HCT116 (cell line): ENCODE results near the gene NNAT. TPM values are rescaled to one million over a fixed set of nuclear protein-coding genes. Genes with fewer than 3 reads are reported as not detected.

Experiments used
- ATAC-seq: fragments of 200-7000 bp; cut with Tn5 transposase; 2 replicates; pipeline ENCODE4 v1.9.1; 2020; ENCODE audit warnings: mild to moderate bottlenecking, moderate library complexity
- BruUV-seq: library from RNA; stranded (reverse); fragments of 400-500 nt; replicated peaks from 2 replicates; lab custom pipeline; 2021; lab: Mats Ljungman, UMichigan
- CTCF ChIA-PET: fragments of 300-600 bp; sonication (Branson Sonifier 250); formaldehyde crosslinking; loops from one replicate; lab custom pipeline; 2021; ENCODE audit warnings: antibody characterized with exemption; lab: Charles Lee
- POLR2A ChIA-PET: fragments of 300-600, 350-600 bp; sonication (Branson Sonifier 250); formaldehyde crosslinking; loops from one replicate; lab custom pipeline; 2021; ENCODE audit warnings: antibody characterized with exemption; lab: Charles Lee
- RAD21 ChIA-PET, 2 experiments: fragments of 300-600 bp; sonication (Branson Sonifier 250); formaldehyde crosslinking; loops; one replicate each; lab custom pipeline; 2023; ENCODE audit warnings: low total read pairs in 2 of 2; ENCODE audit not compliant: uncharacterized antibody in 2 of 2, unreplicated experiment in 2 of 2, low non-redundant PET in 1 of 2; lab: Charles Lee
- DNase-seq: peaks from one replicate; pipeline ENCODE4 v3.0.0-alpha.2; 2010; ENCODE audit warnings: low read depth, low spot score
- H2AFZ ChIP-seq: fragments of 200-600 bp; shearing (Covaris generic), sonication (generic); 2 replicates; pipeline ENCODE4 v1.6.1; 2017; ENCODE audit warnings: low read depth, mixed run types, mixed read lengths, antibody characterized with exemption, low read length; ENCODE audit not compliant: poor library complexity, severe bottlenecking
- H3K27ac ChIP-seq: 2 replicates; pipeline ENCODE4 v1.5.1; 2012; ENCODE audit warnings: low read depth, low read length
- H3K27me3 ChIP-seq: fragments of 200-600 bp; sonication (generic); 2 replicates; pipeline ENCODE4 v1.6.1; 2016; ENCODE audit warnings: mixed run types, low read length, mixed read lengths; ENCODE audit not compliant: insufficient read depth
- H3K36me3 ChIP-seq, 2 experiments: fragments of 200-500 bp in 1 of 2; fragments of 200-600 bp in 1 of 2; sonication (Bioruptor generic) in 1 of 2; sonication (generic) in 1 of 2; 2 replicates each; pipeline versions ENCODE4 v1.5.1 to v1.6.1; 2014 to 2016; ENCODE audit warnings: low read length in 2 of 2, inconsistent platforms in 1 of 2, mixed read lengths in 1 of 2, mixed run types in 1 of 2; ENCODE audit not compliant: insufficient read depth in 2 of 2, control insufficient read depth in 1 of 2
- H3K4me1 ChIP-seq, 2 experiments: fragments of 200-600 bp in 1 of 2; sonication (generic) in 1 of 2; 2 replicates each; pipeline versions ENCODE4 v1.5.1 to v1.6.1; 2012 to 2017; ENCODE audit warnings: low read length in 2 of 2, inconsistent platforms in 1 of 2, mild to moderate bottlenecking in 1 of 2, mixed read lengths in 1 of 2, mixed run types in 1 of 2, moderate library complexity in 1 of 2; ENCODE audit not compliant: insufficient read depth in 2 of 2, control insufficient read depth in 1 of 2
- H3K4me2 ChIP-seq: fragments of 200-600 bp; sonication (generic); 2 replicates; pipeline ENCODE4 v1.6.1; 2017; ENCODE audit warnings: mixed run types, low read length, mixed read lengths
- H3K4me3 ChIP-seq, 2 experiments: fragments of 200-600 bp in 1 of 2; sonication (generic) in 1 of 2; replicated peaks in 1 of 2; 2 replicates each; pipeline ENCODE4 v1.5.1; 2011 to 2016; ENCODE audit warnings: low read length in 2 of 2, control low read depth in 1 of 2, low read depth in 1 of 2, mild to moderate bottlenecking in 1 of 2, mixed read lengths in 1 of 2, mixed run types in 1 of 2
- H3K79me2 ChIP-seq: fragments of 200-600 bp; sonication (generic); 2 replicates; pipeline ENCODE4 v1.6.1; 2017; ENCODE audit warnings: mild to moderate bottlenecking, mixed run types, low read length, moderate library complexity, mixed read lengths; ENCODE audit not compliant: insufficient read depth
- H3K9ac ChIP-seq: fragments of 200-600 bp; sonication (generic); 2 replicates; pipeline ENCODE4 v1.6.1; 2016; ENCODE audit warnings: low read length, mixed read lengths
- H3K9me2 ChIP-seq: fragments of 200-600 bp; sonication (generic), shearing (Covaris generic); 2 replicates; pipeline ENCODE4 v1.6.1; 2017; ENCODE audit warnings: mixed run types, mild to moderate bottlenecking, moderate library complexity; ENCODE audit not compliant: insufficient read depth
- H3K9me3 ChIP-seq, 2 experiments: fragments of 200-500 bp in 1 of 2; fragments of 200-600 bp in 1 of 2; sonication (Bioruptor generic) in 1 of 2; sonication (generic) in 1 of 2; 2 replicates each; pipeline ENCODE4 v1.6.1; 2014 to 2017; ENCODE audit warnings: low read length in 2 of 2, mixed read lengths in 2 of 2, inconsistent platforms in 1 of 2, low read depth in 1 of 2, mild to moderate bottlenecking in 1 of 2, mixed run types in 1 of 2, moderate library complexity in 1 of 2; ENCODE audit not compliant: control insufficient read depth in 1 of 2, insufficient read depth in 1 of 2
- H4K20me1 ChIP-seq: fragments of 200-600 bp; sonication (generic), shearing (Covaris generic); 2 replicates; pipeline ENCODE4 v1.6.1; 2017; ENCODE audit warnings: mixed run types, mild to moderate bottlenecking, moderate library complexity; ENCODE audit not compliant: insufficient read depth
- CBX3 ChIP-seq: IDR thresholded peaks from 2 replicates; pipeline ENCODE4 v1.6.1; 2012; ENCODE audit warnings: low read depth
- CEBPB ChIP-seq: IDR thresholded peaks from 2 replicates; pipeline ENCODE4 v1.6.1; 2012; ENCODE audit warnings: low read depth
- EGR1 ChIP-seq: IDR thresholded peaks from 2 replicates; pipeline ENCODE4 v1.6.1; 2012; ENCODE audit warnings: low read depth
- ELF1 ChIP-seq: IDR thresholded peaks from 2 replicates; pipeline ENCODE4 v1.6.1; 2012; ENCODE audit warnings: low read depth, borderline replicate concordance
- EZH2 ChIP-seq: fragments of 200-600 bp; sonication (generic); IDR thresholded peaks from 2 replicates; pipeline ENCODE4 v1.6.1; 2017; ENCODE audit warnings: antibody characterized with exemption, mixed run types
- RAD21 ChIP-seq: IDR thresholded peaks from 2 replicates; pipeline ENCODE4 v1.6.1; 2012; ENCODE audit warnings: low read depth, mild to moderate bottlenecking
- SIN3A ChIP-seq: IDR thresholded peaks from 2 replicates; pipeline ENCODE4 v1.6.1; 2012; ENCODE audit warnings: low read depth
- SP1 ChIP-seq: IDR thresholded peaks from 2 replicates; pipeline ENCODE4 v1.6.1; 2012; ENCODE audit warnings: low read depth
- SRF ChIP-seq: IDR thresholded peaks from 2 replicates; pipeline ENCODE4 v1.6.1; 2012; ENCODE audit warnings: low read depth
- TCF7L2 ChIP-seq: IDR thresholded peaks from 2 replicates; pipeline ENCODE4 v1.7.0; 2011; ENCODE audit warnings: borderline replicate concordance, inconsistent platforms; ENCODE audit not compliant: insufficient read depth, insufficient read length; ENCODE audit errors: extremely low read depth
- ZNF274 ChIP-seq: fragments of 200-500 bp; sonication (Bioruptor generic); IDR thresholded peaks from 2 replicates; pipeline ENCODE4 v1.6.1; 2014; ENCODE audit warnings: mild to moderate bottlenecking, low read depth, low read length, inconsistent platforms
- intact Hi-C: fragments of 100-400 bp; cut with micrococcal nuclease; formaldehyde crosslinking; loops from 2 replicates; pipeline ENCODE4 v1.10.0; 2022
- total RNA-seq: library from RNA; stranded (reverse); gene quantifications from one replicate; pipeline ENCODE4 v1.2.1, GENCODE V29; 2021; ENCODE audit not compliant: unreplicated experiment
- TF ChIP-seq, protein P1 (sequence below): IDR thresholded peaks from 2 replicates; pipeline ENCODE4 v1.6.1; 2012; ENCODE audit warnings: low read depth
- TF ChIP-seq, protein P2 (sequence below): IDR thresholded peaks from 2 replicates; pipeline ENCODE4 v1.6.1; 2011; ENCODE audit warnings: mild to moderate bottlenecking, low read length, moderate library complexity; ENCODE audit not compliant: insufficient replicate concordance; ENCODE audit errors: extremely low read depth
- TF ChIP-seq, protein P3 (sequence below): IDR thresholded peaks from 2 replicates; pipeline ENCODE4 v1.6.1; 2012
- TF ChIP-seq, protein P4 (sequence below): IDR thresholded peaks from 2 replicates; pipeline ENCODE4 v1.6.1; 2012

Gene NNAT
- total RNA-seq, 1 experiment from 2014 or later, result not detected

DNA sequence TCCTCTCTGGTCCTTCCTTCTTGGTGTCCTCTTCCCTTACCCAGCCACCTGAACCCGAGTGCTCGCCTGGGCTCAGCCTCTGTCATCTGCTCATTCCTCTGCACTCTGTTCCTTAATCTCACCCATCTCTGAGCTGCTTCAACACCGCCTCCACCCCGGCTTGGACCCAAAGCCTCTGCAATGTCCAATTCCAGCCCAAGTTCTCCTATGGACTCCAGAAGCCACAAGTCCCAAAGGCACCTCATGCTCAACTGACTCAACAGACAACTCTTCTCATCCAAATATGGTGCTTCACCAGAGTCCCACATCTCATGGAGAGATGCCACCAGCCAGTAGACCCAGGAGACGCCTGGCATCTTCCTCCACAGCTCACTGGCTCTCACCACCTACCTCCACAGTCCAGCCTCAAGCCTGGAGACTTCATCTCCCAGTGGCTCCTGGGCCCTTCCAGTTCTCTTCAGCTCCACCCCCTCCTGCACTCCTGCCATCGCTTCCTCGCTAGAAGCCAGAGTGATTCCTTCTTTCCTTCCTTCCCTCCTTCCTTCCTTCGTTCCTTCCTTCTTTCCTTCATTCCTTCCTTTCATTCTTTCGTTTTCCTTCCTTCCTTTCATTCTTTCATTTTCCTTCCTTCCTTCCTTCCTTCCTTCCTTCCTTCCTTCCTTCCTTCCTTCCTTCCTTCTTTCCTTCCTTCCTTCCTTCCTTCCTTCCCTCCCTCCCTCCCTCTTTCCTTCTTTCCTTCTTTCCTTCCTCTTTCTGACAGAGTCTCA, 40.9 kb upstream of the NNAT start:
- no peak overlapping the region for H3K27ac ChIP-seq
- intact Hi-C loops, result no loop called here
- RAD21 ChIA-PET, result no interaction called here
- no peak overlapping the region for H3K9ac ChIP-seq
- CTCF ChIA-PET, result no interaction called here
- H3K4me3 ChIP-seq, result no peak overlapping the region
- H3K4me2 ChIP-seq, result no peak overlapping the region
- H2AFZ ChIP-seq, result no peak overlapping the region
- H3K27me3 ChIP-seq, result peaks cover 89% of the 10 kb centered on the region
- H4K20me1 ChIP-seq, result no peaks in the 10 kb centered on the region
- no peaks in the 10 kb centered on the region for H3K79me2 ChIP-seq
- POLR2A ChIA-PET, result no interaction called here
- TF ChIP-seq EGR1 (no peak), SRF (no peak)
- DNase-seq (no peak), ATAC-seq (no peak)
- H3K36me3 ChIP-seq, result no peaks in the 10 kb centered on the region
- H3K9me2 ChIP-seq, result no peaks in the 10 kb centered on the region
- H3K4me1 ChIP-seq, result no peaks in the 10 kb centered on the region
- BruUV-seq, result no TSS peak
- H3K9me3 ChIP-seq, result no peaks in the 10 kb centered on the region

DNA sequence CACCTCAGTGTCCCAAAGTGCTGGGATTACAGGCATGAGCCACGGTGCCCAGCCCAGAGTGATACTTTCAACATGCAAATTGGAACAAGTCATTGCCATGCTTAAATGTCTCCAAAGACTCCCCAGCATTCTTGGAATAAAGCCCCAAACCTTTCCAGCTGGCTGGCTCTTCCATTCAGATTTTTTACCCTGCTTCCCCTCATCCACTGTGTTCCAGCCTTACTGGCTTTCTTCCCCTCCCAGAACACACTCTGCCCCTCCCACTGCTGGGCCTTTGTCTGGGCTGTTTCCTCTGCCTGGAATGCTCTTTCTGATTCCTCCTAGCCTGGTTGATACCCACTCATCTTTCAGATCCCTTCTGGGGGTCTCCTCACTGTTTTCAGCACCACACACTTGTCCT, 40.1 kb upstream of the NNAT start:
- BruUV-seq, result no TSS peak
- intact Hi-C loops, result no loop called here
- no peaks in the 10 kb centered on the region for H3K36me3 ChIP-seq
- DNase-seq (no peak), ATAC-seq (no peak)
- H3K9me2 ChIP-seq, result no peaks in the 10 kb centered on the region
- H3K9me3 ChIP-seq, result no peaks in the 10 kb centered on the region
- no peak overlapping the region for H2AFZ ChIP-seq
- no peaks in the 10 kb centered on the region for H3K4me1 ChIP-seq
- H3K9ac ChIP-seq, result no peak overlapping the region
- POLR2A ChIA-PET, result no interaction called here
- no peak overlapping the region for H3K4me2 ChIP-seq
- CTCF ChIA-PET, result no interaction called here
- RAD21 ChIA-PET, result no interaction called here
- H3K4me3 ChIP-seq, result no peak overlapping the region
- no peak overlapping the region for H3K27ac ChIP-seq
- H3K79me2 ChIP-seq, result no peaks in the 10 kb centered on the region
- H3K27me3 ChIP-seq, result peaks cover 81% of the 10 kb centered on the region
- no peaks in the 10 kb centered on the region for H4K20me1 ChIP-seq
- TF ChIP-seq, protein P1, sequence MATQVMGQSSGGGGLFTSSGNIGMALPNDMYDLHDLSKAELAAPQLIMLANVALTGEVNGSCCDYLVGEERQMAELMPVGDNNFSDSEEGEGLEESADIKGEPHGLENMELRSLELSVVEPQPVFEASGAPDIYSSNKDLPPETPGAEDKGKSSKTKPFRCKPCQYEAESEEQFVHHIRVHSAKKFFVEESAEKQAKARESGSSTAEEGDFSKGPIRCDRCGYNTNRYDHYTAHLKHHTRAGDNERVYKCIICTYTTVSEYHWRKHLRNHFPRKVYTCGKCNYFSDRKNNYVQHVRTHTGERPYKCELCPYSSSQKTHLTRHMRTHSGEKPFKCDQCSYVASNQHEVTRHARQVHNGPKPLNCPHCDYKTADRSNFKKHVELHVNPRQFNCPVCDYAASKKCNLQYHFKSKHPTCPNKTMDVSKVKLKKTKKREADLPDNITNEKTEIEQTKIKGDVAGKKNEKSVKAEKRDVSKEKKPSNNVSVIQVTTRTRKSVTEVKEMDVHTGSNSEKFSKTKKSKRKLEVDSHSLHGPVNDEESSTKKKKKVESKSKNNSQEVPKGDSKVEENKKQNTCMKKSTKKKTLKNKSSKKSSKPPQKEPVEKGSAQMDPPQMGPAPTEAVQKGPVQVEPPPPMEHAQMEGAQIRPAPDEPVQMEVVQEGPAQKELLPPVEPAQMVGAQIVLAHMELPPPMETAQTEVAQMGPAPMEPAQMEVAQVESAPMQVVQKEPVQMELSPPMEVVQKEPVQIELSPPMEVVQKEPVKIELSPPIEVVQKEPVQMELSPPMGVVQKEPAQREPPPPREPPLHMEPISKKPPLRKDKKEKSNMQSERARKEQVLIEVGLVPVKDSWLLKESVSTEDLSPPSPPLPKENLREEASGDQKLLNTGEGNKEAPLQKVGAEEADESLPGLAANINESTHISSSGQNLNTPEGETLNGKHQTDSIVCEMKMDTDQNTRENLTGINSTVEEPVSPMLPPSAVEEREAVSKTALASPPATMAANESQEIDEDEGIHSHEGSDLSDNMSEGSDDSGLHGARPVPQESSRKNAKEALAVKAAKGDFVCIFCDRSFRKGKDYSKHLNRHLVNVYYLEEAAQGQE, result no peak
- TF ChIP-seq SRF, result no peak
- TF ChIP-seq EZH2, result no peak
- TF ChIP-seq CBX3, result no peak
- TF ChIP-seq ZNF274, result no peak
- no peak for TF ChIP-seq CEBPB
- TF ChIP-seq, protein P2, sequence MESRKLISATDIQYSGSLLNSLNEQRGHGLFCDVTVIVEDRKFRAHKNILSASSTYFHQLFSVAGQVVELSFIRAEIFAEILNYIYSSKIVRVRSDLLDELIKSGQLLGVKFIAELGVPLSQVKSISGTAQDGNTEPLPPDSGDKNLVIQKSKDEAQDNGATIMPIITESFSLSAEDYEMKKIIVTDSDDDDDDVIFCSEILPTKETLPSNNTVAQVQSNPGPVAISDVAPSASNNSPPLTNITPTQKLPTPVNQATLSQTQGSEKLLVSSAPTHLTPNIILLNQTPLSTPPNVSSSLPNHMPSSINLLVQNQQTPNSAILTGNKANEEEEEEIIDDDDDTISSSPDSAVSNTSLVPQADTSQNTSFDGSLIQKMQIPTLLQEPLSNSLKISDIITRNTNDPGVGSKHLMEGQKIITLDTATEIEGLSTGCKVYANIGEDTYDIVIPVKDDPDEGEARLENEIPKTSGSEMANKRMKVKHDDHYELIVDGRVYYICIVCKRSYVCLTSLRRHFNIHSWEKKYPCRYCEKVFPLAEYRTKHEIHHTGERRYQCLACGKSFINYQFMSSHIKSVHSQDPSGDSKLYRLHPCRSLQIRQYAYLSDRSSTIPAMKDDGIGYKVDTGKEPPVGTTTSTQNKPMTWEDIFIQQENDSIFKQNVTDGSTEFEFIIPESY, result no peak
- no peak for TF ChIP-seq SP1
- no peak for TF ChIP-seq TCF7L2
- TF ChIP-seq, protein P3, sequence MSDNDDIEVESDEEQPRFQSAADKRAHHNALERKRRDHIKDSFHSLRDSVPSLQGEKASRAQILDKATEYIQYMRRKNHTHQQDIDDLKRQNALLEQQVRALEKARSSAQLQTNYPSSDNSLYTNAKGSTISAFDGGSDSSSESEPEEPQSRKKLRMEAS, result no peak
- no peak for TF ChIP-seq ELF1
- TF ChIP-seq, protein P4, sequence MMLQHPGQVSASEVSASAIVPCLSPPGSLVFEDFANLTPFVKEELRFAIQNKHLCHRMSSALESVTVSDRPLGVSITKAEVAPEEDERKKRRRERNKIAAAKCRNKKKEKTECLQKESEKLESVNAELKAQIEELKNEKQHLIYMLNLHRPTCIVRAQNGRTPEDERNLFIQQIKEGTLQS, result no peak
- TF ChIP-seq RAD21, result no peak
- TF ChIP-seq SIN3A, result no peak
